Activated naive CD4-positive, alpha-beta T cell (primary cell): Measurements from ENCODE around the gene MEN1.
"Not testable (repeated sequence)": the region's sequence is repeated elsewhere in the genome, so short reads cannot be mapped to it uniquely, and the experiment has no call there.

Source experiments
- DNase-seq, 4 experiments: peaks; one replicate each; lab custom pipeline; 2025; lab: John Stamatoyannopoulos, UW

MEN1 gene

GRCh38 chr11:64845776-64846129, 35.4 kb upstream of the MEN1 start:
- DNase-seq = not testable (repeated sequence)

DNA sequence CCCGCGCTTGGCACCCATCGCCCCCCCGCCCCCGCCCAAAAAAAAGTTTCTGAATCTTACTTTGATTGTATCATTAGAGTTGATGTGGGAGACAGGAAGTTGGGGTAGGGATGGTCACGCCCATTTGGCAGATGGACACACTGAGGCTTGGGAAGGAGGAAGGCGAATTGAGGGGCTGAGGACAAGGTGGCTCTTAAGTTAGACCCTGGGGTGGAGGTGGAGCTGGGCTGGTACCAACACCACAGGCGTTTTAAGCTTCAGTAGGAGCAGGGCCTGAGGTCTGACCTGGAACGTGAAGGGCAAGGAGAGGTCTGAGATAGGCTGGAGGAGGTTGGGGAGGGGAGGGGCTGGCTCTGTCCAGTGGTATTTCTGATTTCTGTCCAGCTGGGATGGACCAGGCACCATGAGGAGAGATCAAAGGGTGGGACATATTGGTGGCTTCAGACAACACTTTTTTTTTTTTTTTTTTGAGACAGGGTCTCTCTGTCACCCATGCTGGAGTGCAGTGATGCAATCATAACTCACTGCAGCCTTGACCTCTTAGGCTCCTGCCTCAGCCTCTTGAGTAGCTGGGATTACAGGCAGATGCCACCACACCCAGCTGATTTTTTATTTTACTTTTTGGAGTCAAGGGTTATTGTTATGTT, 34.9 kb upstream of the MEN1 start:
- DNase-seq = no peak

DNA sequence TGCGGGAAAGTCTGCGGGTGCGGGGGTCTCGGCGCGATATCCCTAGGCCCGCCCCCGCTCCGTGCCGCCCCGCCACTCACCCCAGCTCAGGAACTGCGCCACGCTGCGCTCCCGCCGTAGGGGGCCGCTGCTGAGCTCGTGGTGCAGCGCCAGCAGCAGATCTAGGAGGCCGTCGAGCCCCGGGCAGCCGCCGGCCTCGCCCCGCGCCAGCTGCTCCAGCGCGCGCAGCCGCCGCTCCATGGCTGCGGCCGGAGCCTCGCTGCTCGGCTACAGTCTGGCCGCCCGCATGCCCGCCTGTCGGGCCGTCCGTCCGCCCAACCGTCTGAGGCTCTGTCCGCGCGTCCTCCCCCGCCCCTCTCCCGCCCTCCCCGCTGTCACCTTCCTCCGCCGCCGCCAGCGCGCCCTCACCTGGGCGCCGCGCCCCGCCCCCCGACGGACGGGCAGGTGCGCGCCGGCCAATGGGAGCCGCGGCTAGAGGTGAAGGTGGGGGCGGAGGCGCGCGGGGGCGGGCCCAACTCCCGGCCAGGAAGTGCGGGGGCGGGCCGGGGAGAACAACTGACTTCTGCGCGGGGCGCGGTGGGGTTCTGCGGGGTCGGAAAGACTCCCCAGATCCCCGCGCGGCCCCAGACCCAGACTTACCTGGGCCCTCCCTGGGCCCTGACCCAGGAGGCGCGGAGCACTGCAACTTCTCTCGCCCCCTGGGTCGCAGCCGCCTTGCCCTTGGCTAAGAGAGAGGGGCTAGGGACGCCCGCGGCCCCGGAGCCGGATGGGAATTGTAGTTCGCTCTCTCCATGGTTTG, 34.2 kb upstream of the MEN1 start, which contains the start of gene CDC42BPG:
CDC42BPG (minus strand) TSS at position 324 of the 799 bp plus-strand sequence; CDS start at position 240, 84 bp downstream.
- DNase-seq = peak in 3 of 4 experiments; percentile 35 to 71 (median 58)

GRCh38 chr11:64843686-64844329, 33.5 kb upstream of the MEN1 start:
- DNase-seq = no peak

- DNase-seq = no peak
These were observed 32.7 kb upstream of the MEN1 start for GRCh38 chr11:64842851-64843685.

- no peak for DNase-seq
These were observed 32.0 kb upstream of the MEN1 start for GRCh38 chr11:64842366-64842759.

GRCh38 chr11:64841592-64842365, 31.4 kb upstream of the MEN1 start:
- no peak for DNase-seq

DNA sequence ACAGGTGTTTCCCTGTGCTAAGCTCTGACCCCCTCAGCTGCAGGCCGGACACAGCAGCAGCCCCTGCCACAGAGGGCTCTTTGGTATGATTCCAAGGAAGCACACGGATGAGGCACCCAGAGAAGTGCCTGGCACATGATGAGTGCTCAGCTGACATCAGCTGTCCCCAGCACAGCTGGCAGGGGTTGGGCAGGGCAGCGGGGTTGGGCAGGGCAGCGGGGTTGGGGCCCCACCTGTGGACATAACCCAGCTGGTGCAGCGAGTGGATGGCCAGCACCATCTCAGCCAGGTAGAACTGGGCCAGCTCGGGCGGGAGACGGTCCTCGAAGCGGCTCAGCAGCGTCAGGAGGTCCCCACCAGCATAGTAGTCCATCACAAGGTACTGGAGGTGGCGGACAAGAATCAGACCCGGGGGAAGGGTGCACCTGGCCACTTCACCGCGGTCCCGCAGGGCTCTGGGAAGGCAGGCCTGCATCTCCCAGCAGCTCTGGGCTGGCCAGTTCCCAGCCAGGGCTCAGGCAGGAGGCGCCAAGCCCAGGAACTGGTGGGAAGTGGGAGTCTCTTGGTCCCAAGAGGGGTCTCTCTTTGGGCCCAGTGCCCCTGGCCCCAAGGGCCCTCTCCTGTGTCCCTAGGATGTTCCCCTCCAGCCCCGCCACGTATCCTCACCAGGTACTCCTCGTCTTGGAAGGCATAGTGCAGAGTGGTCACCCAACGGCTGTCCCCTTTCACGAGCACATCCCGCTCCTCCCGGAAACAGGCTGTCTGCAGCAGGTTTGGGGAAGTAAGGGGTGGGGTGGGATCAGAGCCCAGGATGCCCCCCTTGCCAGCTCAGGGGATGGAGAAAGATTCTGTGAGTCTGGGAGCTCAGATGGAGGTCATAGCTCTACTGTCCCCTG, 29.8 kb upstream of the MEN1 start:
- no peak for DNase-seq

DNA sequence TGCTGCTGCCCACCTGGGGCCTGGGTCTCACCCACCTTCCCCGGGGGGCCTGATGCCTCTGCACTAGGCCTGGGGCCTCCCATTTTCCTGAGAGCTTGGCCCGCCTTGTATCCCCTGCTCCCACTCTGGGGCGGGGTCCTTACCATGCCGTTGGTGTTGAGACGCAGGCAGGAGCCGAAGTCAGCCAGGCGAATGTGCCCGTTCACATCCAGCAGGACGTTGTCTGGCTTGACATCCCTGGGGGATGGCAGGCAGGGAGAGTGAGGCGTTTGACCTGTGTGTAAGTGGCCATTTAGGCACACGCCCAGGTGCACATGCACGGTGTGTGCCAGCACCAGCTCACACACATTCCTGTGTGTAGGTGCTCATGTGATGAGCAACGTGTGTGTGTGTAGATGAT, 29.0 kb upstream of the MEN1 start:
- no peak for DNase-seq

GRCh38 chr11:64838600-64839334, 28.4 kb upstream of the MEN1 start:
- DNase-seq = no peak

GRCh38 chr11:64837887-64838351, 27.6 kb upstream of the MEN1 start:
- DNase-seq = no peak

DNA sequence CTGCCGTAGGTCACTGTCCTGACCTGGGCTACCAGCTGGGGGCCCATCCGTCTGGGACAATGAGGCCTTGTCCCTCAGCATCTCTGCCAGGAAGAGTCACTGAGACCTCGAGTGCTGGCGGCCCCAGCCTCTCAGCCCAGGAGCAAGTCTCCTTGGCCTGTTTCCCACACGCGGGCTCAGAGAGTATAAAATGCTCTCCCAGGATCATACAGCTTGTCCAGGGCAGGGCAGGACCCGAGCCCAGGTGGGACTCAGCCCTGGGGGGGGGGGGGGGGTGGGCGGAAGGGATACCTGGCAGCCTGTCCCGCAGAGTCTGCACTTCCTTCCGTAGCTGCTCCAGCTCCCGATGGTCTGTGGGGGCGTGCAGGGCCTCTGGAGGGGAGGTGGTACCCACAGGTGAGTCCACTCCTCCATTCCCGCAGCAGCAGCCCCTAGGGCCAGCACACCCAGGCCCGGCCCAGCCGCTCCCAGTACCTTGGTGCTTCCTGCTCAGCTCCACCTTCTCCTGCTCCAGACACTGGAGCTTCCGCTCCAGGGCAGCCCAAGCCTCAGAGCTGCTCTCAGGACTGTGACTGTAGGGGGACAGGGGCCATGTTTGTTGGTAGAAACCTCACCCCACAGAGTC, 26.2 kb upstream of the MEN1 start:
- DNase-seq = no peak

- DNase-seq = no peak
These were observed 25.5 kb upstream of the MEN1 start for GRCh38 chr11:64835616-64836447.

- no peak for DNase-seq
These were observed 24.6 kb upstream of the MEN1 start for GRCh38 chr11:64834723-64835615.

- no peak for DNase-seq
These were observed 23.8 kb upstream of the MEN1 start for GRCh38 chr11:64834031-64834722.

DNA sequence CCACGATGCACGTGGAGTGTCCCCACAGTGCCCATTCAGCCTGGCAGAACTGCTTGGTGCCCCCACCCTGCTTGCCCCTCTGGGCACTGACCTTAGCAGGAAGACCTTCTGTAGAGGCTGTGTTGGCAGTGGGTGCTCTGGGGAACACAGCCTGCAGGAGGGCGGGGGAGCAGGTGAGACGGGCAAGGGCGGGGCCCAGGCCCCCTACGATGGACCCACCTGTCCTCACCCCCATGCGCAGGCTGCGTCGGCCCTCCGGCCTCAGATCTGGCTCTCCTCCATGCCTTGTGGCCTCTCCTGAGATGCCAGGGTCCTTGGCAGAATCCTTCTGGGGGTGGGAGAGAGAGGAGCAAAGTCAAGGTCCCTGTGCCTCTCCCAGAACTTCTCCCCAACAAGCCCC, 23.2 kb upstream of the MEN1 start:
- no peak for DNase-seq

GRCh38 chr11:64833198-64833502, 22.8 kb upstream of the MEN1 start:
- DNase-seq = no peak
